Activated CD4-positive, alpha-beta memory T cell treated with anti-CD3 and anti-CD28 coated beads, Interleukin-2, amount 10 ng/mL, durations not matched to agents 7 days and 5 days (primary cell): ENCODE measurements around the gene SAMD9. TPM values are rescaled to one million over a fixed set of nuclear protein-coding genes. Genes with fewer than 3 reads are reported as not detected.

ENCODE experiments used
- CTCF ChIA-PET: fragments of 350-600 bp; sonication (Branson Sonifier 250); formaldehyde crosslinking; loops from one replicate; lab custom pipeline; 2021; ENCODE audit warnings: antibody characterized with exemption, inconsistent platforms; lab: Charles Lee
- POLR2A ChIA-PET: fragments of 350-600 bp; sonication (Branson Sonifier 250); formaldehyde crosslinking; loops from one replicate; lab custom pipeline; 2021; ENCODE audit warnings: antibody characterized with exemption; lab: Charles Lee
- DNase-seq: peaks from one replicate; pipeline ENCODE4 v3.0.0-alpha.2; 2020
- H3K27ac Mint-ChIP-seq: one replicate; pipeline ENCODE4 v1.8.0; 2021; ENCODE audit warnings: mild to moderate bottlenecking, mixed read lengths
- H3K27me3 Mint-ChIP-seq: one replicate; pipeline ENCODE4 v1.8.0; 2021; ENCODE audit warnings: mixed read lengths
- H3K36me3 Mint-ChIP-seq: one replicate; pipeline ENCODE4 v1.8.0; 2021; ENCODE audit warnings: low read depth, mixed read lengths
- H3K4me1 Mint-ChIP-seq: one replicate; pipeline ENCODE4 v1.8.0; 2021; ENCODE audit warnings: mixed read lengths
- H3K4me3 Mint-ChIP-seq: one replicate; pipeline ENCODE4 v1.8.0; 2021; ENCODE audit warnings: mild to moderate bottlenecking, mixed read lengths
- H3K9me3 Mint-ChIP-seq: one replicate; pipeline ENCODE4 v1.8.0; 2021; ENCODE audit warnings: mixed read lengths
- total RNA-seq, 2 experiments: library from RNA; stranded (reverse); gene quantifications; one replicate each; pipeline ENCODE4 v1.2.3, GENCODE V29; 2021

Gene SAMD9
- 10 to 100 TPM; 92.0 to 94.9 TPM for total RNA-seq

DNA sequence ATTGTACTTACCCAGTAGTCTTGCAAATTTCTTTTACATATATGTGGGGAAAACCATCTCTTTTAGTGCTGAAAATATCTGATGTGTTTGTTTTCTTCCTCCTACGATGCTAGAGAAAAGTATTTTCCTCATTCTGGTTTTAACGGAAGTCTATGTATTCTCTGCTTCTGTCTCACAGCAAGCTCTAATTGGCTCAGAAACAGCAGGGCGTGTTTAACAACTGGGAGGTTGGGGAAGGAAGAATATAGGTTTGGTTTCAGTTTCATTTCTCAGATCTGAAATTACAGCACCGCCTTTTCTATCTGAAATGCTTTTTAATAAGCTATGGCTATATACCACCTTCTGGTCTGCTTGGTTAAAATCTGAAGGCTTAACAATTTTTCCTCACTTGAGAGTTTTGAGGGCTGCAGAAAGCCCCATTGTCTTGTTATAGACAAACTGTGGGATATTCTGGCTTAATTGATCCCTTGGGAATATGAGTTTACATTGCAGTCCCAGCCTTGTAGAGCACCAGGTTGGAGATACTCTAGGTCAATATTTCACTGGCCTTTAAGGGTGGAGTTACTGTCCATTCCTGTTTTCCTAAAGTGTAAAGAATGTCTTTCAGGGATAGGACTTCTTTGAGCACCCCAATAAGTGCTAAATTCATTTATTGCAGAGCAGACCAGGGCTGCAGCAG lies at the start of gene SAMD9:
Gene SAMD9, minus strand, starts transcription at position 128 of the 679 bp plus-strand sequence. CDS start 11,882 bp downstream, outside the sequence.
- POLR2A ChIA-PET: interaction anchor here (0.7 to 3.2 kb wide), 33 partner anchors 8 to 872 kb away, joined by 3 to 46 read pairs (median 4); partner anchors contain the start of genes ANKIB1, CDK6, FAM133B and KRIT1
- H3K27ac Mint-ChIP-seq: peak within 1 kb of the TSS; percentile 93
- H3K36me3 Mint-ChIP-seq: peaks cover 87% of the 10 kb centered on the region
- H3K27me3 Mint-ChIP-seq: no peaks in the 10 kb centered on the region
- H3K9me3 Mint-ChIP-seq: peaks cover 35% of the 10 kb centered on the region
- peak; percentile 72 for DNase-seq
- CTCF ChIA-PET: interaction anchor here (0.9 to 1.3 kb wide), 6 partner anchors 26 to 694 kb away, joined by 3 to 4 read pairs (median 3); partner anchors contain the start of gene VPS50
- peaks cover 52% of the 10 kb centered on the region for H3K4me1 Mint-ChIP-seq
- peak within 1 kb of the TSS; percentile 98 for H3K4me3 Mint-ChIP-seq

- peaks cover 37% of the 10 kb centered on the region for H3K9me3 Mint-ChIP-seq
- no peak overlapping the region for H3K4me3 Mint-ChIP-seq
- peaks cover 19% of the 10 kb centered on the region for H3K4me1 Mint-ChIP-seq
- no peaks in the 10 kb centered on the region for H3K27me3 Mint-ChIP-seq
- ChIA-PET CTCF (interaction anchor here (0.9 to 1.7 kb wide), 2 partner anchors 14 to 62 kb away, joined by 3 to 4 read pairs; no protein-coding TSS in a partner anchor), POLR2A (interaction anchor here (0.8 to 1.9 kb wide), 4 partner anchors 18 to 67 kb away, joined by 3 to 14 read pairs (median 6); partner anchors contain the start of genes SAMD9 and VPS50)
- DNase-seq: no peak
- peaks cover 47% of the 10 kb centered on the region for H3K36me3 Mint-ChIP-seq
- H3K27ac Mint-ChIP-seq: peak overlapping the region; percentile 55
Observed at GRCh38 chr7:93165447-93165846, 47.7 kb upstream of the SAMD9 start.

DNA sequence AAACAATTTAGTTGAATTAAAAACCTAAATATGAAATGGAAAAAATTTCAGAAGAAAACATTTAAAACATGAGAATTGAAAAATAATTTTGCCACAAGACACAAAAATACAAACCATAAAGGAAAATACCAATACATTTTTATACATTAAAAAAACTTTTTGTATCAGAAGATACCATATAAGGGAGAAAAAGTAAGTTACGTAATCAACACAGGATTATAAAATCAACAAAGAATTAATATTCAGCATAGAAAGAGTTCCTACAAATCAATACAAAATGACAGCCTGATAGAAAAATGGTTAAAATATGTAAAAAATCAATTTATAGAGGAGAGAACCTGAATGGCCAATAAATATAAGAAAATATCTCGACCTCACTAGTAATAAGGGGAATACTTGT lies 47.0 kb upstream of the SAMD9 start:
- POLR2A ChIA-PET: interaction anchor here (1.8 kb wide), 1 partner anchor 17 kb away, joined by 7 read pairs; no protein-coding TSS in a partner anchor
- no peaks in the 10 kb centered on the region for H3K27me3 Mint-ChIP-seq
- H3K36me3 Mint-ChIP-seq: peaks cover 47% of the 10 kb centered on the region
- no peak for DNase-seq
- H3K4me1 Mint-ChIP-seq: peaks cover 19% of the 10 kb centered on the region
- H3K9me3 Mint-ChIP-seq: peaks cover 39% of the 10 kb centered on the region
- no peak overlapping the region for H3K4me3 Mint-ChIP-seq
- CTCF ChIA-PET: no interaction called here
- H3K27ac Mint-ChIP-seq: peak overlapping the region; percentile 13

DNA sequence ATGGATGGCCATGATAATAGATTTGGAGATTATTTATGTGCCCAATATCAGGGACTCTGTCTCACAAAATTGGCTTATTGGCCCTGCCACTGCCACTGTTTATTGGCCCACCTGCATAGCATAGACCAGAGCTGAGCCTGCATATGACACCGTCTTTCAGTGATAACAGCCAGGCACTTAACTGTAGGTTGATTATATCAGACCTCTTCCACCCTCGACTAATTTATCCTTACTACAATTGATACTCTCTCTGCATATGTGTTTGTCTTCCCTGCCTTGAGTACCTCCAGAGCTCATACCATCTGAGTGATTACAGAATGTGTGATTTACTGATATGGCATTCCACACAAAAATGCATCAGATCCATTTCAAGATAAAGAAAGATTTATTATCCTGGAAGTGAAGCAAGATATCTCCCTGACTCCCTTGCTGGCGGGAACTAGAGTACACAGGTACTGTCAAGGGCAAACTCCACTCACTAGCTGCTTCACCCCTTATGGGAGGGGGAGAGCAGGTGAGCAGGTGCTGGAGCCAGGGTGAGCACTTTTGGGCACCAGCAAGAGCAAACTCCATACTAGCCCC lies 43.5 kb upstream of the SAMD9 start:
- POLR2A ChIA-PET: interaction anchor here (1.0 kb wide), 1 partner anchor 10 kb away, joined by 4 read pairs; no protein-coding TSS in a partner anchor
- Mint-ChIP-seq H3K4me3 (no peak overlapping the region), H3K27me3 (no peaks in the 10 kb centered on the region), H3K4me1 (peaks cover 26% of the 10 kb centered on the region), H3K27ac (no peak overlapping the region), H3K36me3 (peaks cover 22% of the 10 kb centered on the region), H3K9me3 (peaks cover 23% of the 10 kb centered on the region)
- no peak for DNase-seq
- CTCF ChIA-PET: no interaction called here

DNA sequence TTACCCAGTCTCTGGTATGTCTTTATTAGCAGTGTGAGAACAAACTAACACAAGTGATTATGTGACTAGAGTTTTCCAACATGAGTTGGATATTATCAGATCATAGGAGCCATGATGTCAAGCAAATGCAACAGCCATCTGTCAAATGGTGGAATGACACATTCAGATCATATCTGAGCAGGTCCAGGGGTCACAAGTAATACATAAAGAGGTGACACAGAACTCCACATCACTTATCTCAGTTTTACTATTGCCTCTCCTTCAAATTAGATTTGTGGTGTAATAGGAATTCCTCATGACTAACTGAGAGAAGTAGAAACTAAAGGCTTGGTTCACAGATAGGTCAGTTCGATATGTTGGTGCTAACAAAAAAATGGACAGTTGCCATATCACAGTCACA lies 42.6 kb upstream of the SAMD9 start:
- Mint-ChIP-seq H3K27ac (no peak overlapping the region), H3K9me3 (peaks cover 21% of the 10 kb centered on the region)
- DNase-seq: no peak

DNA sequence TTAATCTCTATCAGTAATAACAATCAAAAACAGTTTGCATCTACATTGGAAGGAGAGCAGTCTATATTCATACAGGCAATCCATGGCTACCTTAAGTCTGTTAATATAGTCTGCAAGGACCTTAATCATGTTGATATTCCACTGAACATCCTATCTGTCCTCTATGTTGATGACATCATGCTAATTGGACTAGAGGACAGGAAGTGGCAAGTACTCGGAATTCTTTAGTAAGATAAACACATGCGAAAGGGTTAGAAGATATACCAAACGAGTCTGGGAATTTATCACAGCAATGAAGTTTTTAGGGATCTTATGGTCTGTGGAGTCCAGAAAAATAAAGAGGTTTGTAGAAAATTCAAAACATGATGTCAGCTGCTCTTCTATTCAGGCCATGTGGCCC lies 41.7 kb upstream of the SAMD9 start:
- peaks cover 12% of the 10 kb centered on the region for H3K4me1 Mint-ChIP-seq
- POLR2A ChIA-PET: no interaction called here
- peaks cover 21% of the 10 kb centered on the region for H3K9me3 Mint-ChIP-seq
- H3K36me3 Mint-ChIP-seq: peaks cover 18% of the 10 kb centered on the region
- H3K4me3 Mint-ChIP-seq: no peak overlapping the region
- DNase-seq: no peak
- CTCF ChIA-PET: interaction anchor here (1.2 kb wide), 1 partner anchor 14 kb away, joined by 3 read pairs; no protein-coding TSS in a partner anchor
- H3K27ac Mint-ChIP-seq: no peak overlapping the region
- H3K27me3 Mint-ChIP-seq: no peaks in the 10 kb centered on the region

More for the DNA sequence above, 42.6 kb upstream of the SAMD9 start:
- ChIA-PET POLR2A (no interaction called here), CTCF (no interaction called here)
- Mint-ChIP-seq H3K4me1 (peaks cover 18% of the 10 kb centered on the region), H3K36me3 (peaks cover 18% of the 10 kb centered on the region), H3K4me3 (no peak overlapping the region), H3K27me3 (no peaks in the 10 kb centered on the region)

DNA sequence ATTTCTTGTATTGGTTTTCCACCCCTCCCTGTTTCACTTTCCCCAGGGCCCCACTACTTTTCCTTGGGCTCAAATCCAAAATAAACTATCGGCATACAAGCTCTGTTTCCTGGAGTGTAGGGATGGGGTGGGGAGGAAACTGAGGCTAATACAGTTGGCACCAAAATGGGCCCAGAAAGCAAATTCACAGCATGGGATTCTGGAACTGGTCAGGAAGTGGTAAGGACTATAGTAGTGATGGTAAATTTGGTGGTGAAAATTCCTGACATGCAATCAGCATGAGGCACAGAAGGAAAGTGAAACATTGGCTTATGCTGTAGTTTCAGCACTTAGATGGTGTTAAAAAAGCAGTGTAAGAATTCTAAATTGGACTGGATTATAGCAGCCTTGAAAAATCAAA lies 39.1 kb upstream of the SAMD9 start:
- ChIA-PET POLR2A (interaction anchor here (1.1 kb wide), 1 partner anchor 9 kb away, joined by 3 read pairs; no protein-coding TSS in a partner anchor), CTCF (no interaction called here)
- peaks cover 8% of the 10 kb centered on the region for H3K36me3 Mint-ChIP-seq
- H3K27me3 Mint-ChIP-seq: no peaks in the 10 kb centered on the region
- no peak for DNase-seq
- H3K4me3 Mint-ChIP-seq: no peak overlapping the region
- peaks cover 11% of the 10 kb centered on the region for H3K9me3 Mint-ChIP-seq
- H3K4me1 Mint-ChIP-seq: peaks cover 12% of the 10 kb centered on the region
- no peak overlapping the region for H3K27ac Mint-ChIP-seq

- peaks cover 3% of the 10 kb centered on the region for H3K9me3 Mint-ChIP-seq
- no peak overlapping the region for H3K4me3 Mint-ChIP-seq
- H3K27ac Mint-ChIP-seq: no peak overlapping the region
- peaks cover 31% of the 10 kb centered on the region for H3K36me3 Mint-ChIP-seq
- H3K27me3 Mint-ChIP-seq: no peaks in the 10 kb centered on the region
- no peak for DNase-seq
- ChIA-PET POLR2A (interaction anchor here (3.5 kb wide), 1 partner anchor 33 kb away, joined by 10 read pairs; the partner anchor contains the start of gene SAMD9), CTCF (interaction anchor here (0.8 kb wide), 1 partner anchor 13 kb away, joined by 3 read pairs; no protein-coding TSS in a partner anchor)
- peaks cover 29% of the 10 kb centered on the region for H3K4me1 Mint-ChIP-seq
Observed at GRCh38 chr7:93150200-93150835, 32.5 kb upstream of the SAMD9 start.

- Mint-ChIP-seq H3K9me3 (peaks cover 3% of the 10 kb centered on the region), H3K27ac (peak overlapping the region; percentile 89), H3K4me3 (peak overlapping the region; percentile 78), H3K36me3 (peaks cover 32% of the 10 kb centered on the region), H3K4me1 (peaks cover 36% of the 10 kb centered on the region), H3K27me3 (no peaks in the 10 kb centered on the region)
- ChIA-PET CTCF (no interaction called here), POLR2A (interaction anchor here (3.5 kb wide), 1 partner anchor 31 kb away, joined by 10 read pairs; the partner anchor contains the start of gene SAMD9)
- DNase-seq: no peak
Observed at GRCh38 chr7:93148727-93149126, 30.9 kb upstream of the SAMD9 start.

GRCh38 chr7:93148144-93148543 lies 30.4 kb upstream of the SAMD9 start, which contains the start of gene SAMD9L:
SAMD9L (minus strand) TSS chr7:93148385; CDS start chr7:93135971, 12,414 bp downstream.
- Mint-ChIP-seq H3K27me3 (no peaks in the 10 kb centered on the region), H3K9me3 (peaks cover 3% of the 10 kb centered on the region), H3K27ac (peak within 1 kb of the TSS; percentile 91), H3K36me3 (peaks cover 32% of the 10 kb centered on the region), H3K4me3 (peak within 1 kb of the TSS; percentile 91), H3K4me1 (peaks cover 41% of the 10 kb centered on the region)
- DNase-seq: no peak
- CTCF ChIA-PET: interaction anchor here (1.3 to 2.5 kb wide), 2 partner anchors 80 to 84 kb away, joined by 3 to 8 read pairs; partner anchors contain the start of gene VPS50
- POLR2A ChIA-PET: interaction anchor here (0.7 to 2.6 kb wide), 9 partner anchors 16 to 338 kb away, joined by 3 to 46 read pairs (median 4); partner anchors contain the start of genes SAMD9 and VPS50

- Mint-ChIP-seq H3K4me3 (peak overlapping the region; percentile 91), H3K27me3 (no peaks in the 10 kb centered on the region), H3K4me1 (peaks cover 45% of the 10 kb centered on the region), H3K27ac (peak overlapping the region; percentile 91), H3K9me3 (peaks cover 3% of the 10 kb centered on the region), H3K36me3 (peaks cover 32% of the 10 kb centered on the region)
- ChIA-PET POLR2A (interaction anchor here (0.7 to 2.6 kb wide), 11 partner anchors 10 to 619 kb away, joined by 3 to 46 read pairs (median 3); partner anchors contain the start of genes PEX1, RBM48, SAMD9 and VPS50), CTCF (interaction anchor here (0.5 to 2.5 kb wide), 4 partner anchors 30 to 202 kb away, joined by 3 to 8 read pairs (median 3); partner anchors contain the start of gene VPS50)
- peak; percentile 54 for DNase-seq
Observed at GRCh38 chr7:93147363-93147762, 29.6 kb upstream of the SAMD9 start.
